ENCODE data around the gene ARAP1.

GRCh38 chr11:72730737-72731136 is 21.5 kb downstream of the ARAP1 start:
- TF ChIP-seq CTCF (IDR thresholded peaks at IDR 0.05; ENCODE audit: extremely low read depth in 1 of 2, insufficient read depth in 1 of 2, low read depth in 1 of 2, low read length in 2 of 2) (no peak), MAX (IDR thresholded peaks at IDR 0.05; ENCODE audit: insufficient read depth, insufficient read length) (no peak), POLR2AphosphoS5 (IDR thresholded peaks at IDR 0.05; ENCODE audit: insufficient read depth, low read depth, low read length) (no peak)
